ENCODE data around the gene DNA2.
A peak's percentile ranks its signal among the peaks of the same experiment; 100 is the strongest.
"Not testable (repeated sequence)": the region's sequence is repeated elsewhere in the genome, so short reads cannot be mapped to it uniquely, and the experiment has no call there.

The DNA2 gene

GRCh38 chr10:68471063-68471585, 649 bp downstream of the DNA2 start:
- no peak for TF ChIP-seq ZNF274 (IDR thresholded peaks at IDR 0.05; ENCODE audit: low read depth, low read length)

GRCh38 chr10:68470300-68470699, 1.5 kb downstream of the DNA2 start:
- no peak for TF ChIP-seq ZNF274 (IDR thresholded peaks at IDR 0.05; ENCODE audit: low read depth, low read length)
- H3K4me3 ChIP-seq (ENCODE audit: low read length), result peak overlapping the region; percentile 90

More at GRCh38 chr10:68471063-68471585, 649 bp downstream of the DNA2 start:
- peak overlapping the region; percentile 90 for H3K4me3 ChIP-seq (ENCODE audit: low read length)

- TF ChIP-seq ZNF274 (IDR thresholded peaks at IDR 0.05; ENCODE audit: low read depth, low read length), result no peak
- H3K4me3 ChIP-seq (ENCODE audit: low read length), result peak overlapping the region; percentile 90; the same call in 1 of the 2 replicates
Observed at GRCh38 chr10:68469838-68470237, 1.9 kb downstream of the DNA2 start.

GRCh38 chr10:68464729-68465128, 7.0 kb downstream of the DNA2 start:
- H3K4me3 ChIP-seq (ENCODE audit: low read length), result not testable (repeated sequence)

- H3K4me3 ChIP-seq (ENCODE audit: low read length), result no peak overlapping the region
- no peak for TF ChIP-seq ZNF274 (IDR thresholded peaks at IDR 0.05; ENCODE audit: low read depth, low read length)
Observed at GRCh38 chr10:68463365-68464093, 8.2 kb downstream of the DNA2 start.

GRCh38 chr10:68462536-68462935, 9.2 kb downstream of the DNA2 start:
- H3K4me3 ChIP-seq (ENCODE audit: low read length), result no peak overlapping the region
- TF ChIP-seq ZNF274 (IDR thresholded peaks at IDR 0.05; ENCODE audit: low read depth, low read length), result no peak

- no peak for TF ChIP-seq ZNF274 (IDR thresholded peaks at IDR 0.05; ENCODE audit: low read depth, low read length)
- no peak overlapping the region for H3K4me3 ChIP-seq (ENCODE audit: low read length)
Observed at GRCh38 chr10:68461032-68461431, 10.7 kb downstream of the DNA2 start.

- not testable (repeated sequence) for H3K4me3 ChIP-seq (ENCODE audit: low read length)
Observed at GRCh38 chr10:68449698-68450097, 22.1 kb downstream of the DNA2 start.

- TF ChIP-seq ZNF274 (IDR thresholded peaks at IDR 0.05; ENCODE audit: low read depth, low read length), result no peak
Observed at GRCh38 chr10:68446179-68446578, 25.6 kb downstream of the DNA2 start.

GRCh38 chr10:68442971-68443370, 28.8 kb downstream of the DNA2 start:
- no peak overlapping the region for H3K4me3 ChIP-seq (ENCODE audit: low read length)
- no peak for TF ChIP-seq ZNF274 (IDR thresholded peaks at IDR 0.05; ENCODE audit: low read depth, low read length)

More at GRCh38 chr10:68446179-68446578, 25.6 kb downstream of the DNA2 start:
- H3K4me3 ChIP-seq (ENCODE audit: low read length), result no peak overlapping the region

- TF ChIP-seq ZNF274 (IDR thresholded peaks at IDR 0.05; ENCODE audit: low read depth, low read length), result no peak
- no peak overlapping the region for H3K4me3 ChIP-seq (ENCODE audit: low read length)
Observed at GRCh38 chr10:68440898-68441297, 30.9 kb downstream of the DNA2 start.

- no peak for TF ChIP-seq ZNF274 (IDR thresholded peaks at IDR 0.05; ENCODE audit: low read depth, low read length)
- no peak overlapping the region for H3K4me3 ChIP-seq (ENCODE audit: low read length)
Observed at GRCh38 chr10:68435803-68436202, 36.0 kb downstream of the DNA2 start.

- TF ChIP-seq ZNF274 (IDR thresholded peaks at IDR 0.05; ENCODE audit: low read depth, low read length), result no peak
- H3K4me3 ChIP-seq (ENCODE audit: low read length), result no peak overlapping the region
Observed at GRCh38 chr10:68434657-68435056, 37.1 kb downstream of the DNA2 start.

- no peak for TF ChIP-seq ZNF274 (IDR thresholded peaks at IDR 0.05; ENCODE audit: low read depth, low read length)
- no peak overlapping the region for H3K4me3 ChIP-seq (ENCODE audit: low read length)
Observed at GRCh38 chr10:68428396-68429104, 43.2 kb downstream of the DNA2 start.

GRCh38 chr10:68424454-68425014, 47.2 kb downstream of the DNA2 start:
- no peak for TF ChIP-seq ZNF274 (IDR thresholded peaks at IDR 0.05; ENCODE audit: low read depth, low read length)
- no peak overlapping the region for H3K4me3 ChIP-seq (ENCODE audit: low read length)

Measured in GM08714 (cell line).